NCI-H2081 treated with DMSO at 0.1 percent for 48 hours (cell line): Measurements from ENCODE around the gene SLC22A17.
A peak's percentile ranks its signal among the peaks of the same experiment; 100 is the strongest.
"Not testable (repeated sequence)": the region's sequence is repeated elsewhere in the genome, so short reads cannot be mapped to it uniquely, and the experiment has no call there.

Source experiments
- DNase-seq: peaks from one replicate; lab custom pipeline; 2025; lab: John Stamatoyannopoulos, UW

Gene SLC22A17

GRCh38 chr14:23339506-23340268, 13.0 kb downstream of the SLC22A17 start:
- DNase-seq = no peak

GRCh38 chr14:23335623-23336022, 17.1 kb downstream of the SLC22A17 start:
- no peak for DNase-seq

- DNase-seq = no peak
These were observed 24.5 kb downstream of the SLC22A17 start for GRCh38 chr14:23327947-23328744.

- no peak for DNase-seq
These were observed 26.0 kb downstream of the SLC22A17 start for GRCh38 chr14:23326491-23327332.

- not testable (repeated sequence) for DNase-seq
These were observed 26.9 kb downstream of the SLC22A17 start for GRCh38 chr14:23325746-23326145.

- no peak for DNase-seq
These were observed 27.7 kb downstream of the SLC22A17 start for GRCh38 chr14:23324993-23325392.

GRCh38 chr14:23324455-23324846, 28.2 kb downstream of the SLC22A17 start:
- DNase-seq = no peak

GRCh38 chr14:23323838-23324454, 28.7 kb downstream of the SLC22A17 start:
- no peak for DNase-seq

- no peak for DNase-seq
These were observed 29.8 kb downstream of the SLC22A17 start for GRCh38 chr14:23322568-23323517.

GRCh38 chr14:23321572-23322547, 30.8 kb downstream of the SLC22A17 start:
- no peak for DNase-seq

GRCh38 chr14:23320584-23321571, 31.8 kb downstream of the SLC22A17 start, which contains the start of gene PABPN1:
Gene PABPN1, plus strand, starts transcription at chr14:23321457. Its CDS starts 13 bp downstream, at chr14:23321470.
- DNase-seq = peak; percentile 99

GRCh38 chr14:23319746-23320583, 32.7 kb downstream of the SLC22A17 start:
- no peak for DNase-seq

GRCh38 chr14:23316300-23316699, 36.4 kb downstream of the SLC22A17 start:
- DNase-seq = no peak

- no peak for DNase-seq
These were observed 42.1 kb downstream of the SLC22A17 start for GRCh38 chr14:23310546-23310945.

- DNase-seq = no peak
These were observed 43.8 kb downstream of the SLC22A17 start for GRCh38 chr14:23308721-23309445.
